K562 (cell line): ENCODE measurements around the gene NOL4L.

Source experiments
- CTCF ChIP-seq, 3 experiments: IDR thresholded peaks in 2 of 3; conservative IDR thresholded peaks in 1 of 3; 2 replicates each; pipeline ENCODE4 v1.5.1; 2011 to 2012; ENCODE audit warnings: low read length in 3 of 3, mild to moderate bottlenecking in 3 of 3, control low read depth in 2 of 3, improper control_type of control experiment in 1 of 3, inconsistent platforms in 1 of 3, low read depth in 1 of 3, mixed read lengths in 1 of 3, moderate library complexity in 1 of 3; ENCODE audit not compliant: insufficient read depth in 2 of 3
- GABPA ChIP-seq: fragments of 200-800 bp; sonication (Bioruptor generic); conservative IDR thresholded peaks from 2 replicates; pipeline ENCODE4 v1.6.1; 2016; ENCODE audit warnings: low read depth, missing genetic modification characterization, missing compliant biosample characterization
- HDAC1 ChIP-seq, 2 experiments: fragments of 450-650 bp; IDR thresholded peaks; 2 replicates each; pipeline ENCODE4 v1.6.1; 2016 to 2017; ENCODE audit warnings: inconsistent platforms in 1 of 2, mild to moderate bottlenecking in 1 of 2, moderate library complexity in 1 of 2
- L3MBTL2 ChIP-seq: fragments of 450-650 bp; IDR thresholded peaks from 2 replicates; pipeline ENCODE4 v1.6.1; 2016; ENCODE audit warnings: mild to moderate bottlenecking, moderate library complexity
- MAFK ChIP-seq: IDR thresholded peaks from 2 replicates; pipeline ENCODE4 v1.6.1; 2011; ENCODE audit warnings: low read length, improper control_type of control experiment
- NCOA1 ChIP-seq: fragments of 450-650 bp; IDR thresholded peaks from 2 replicates; pipeline ENCODE4 v1.6.1; 2016; ENCODE audit warnings: low read depth
- NR2C1 ChIP-seq, 2 experiments: fragments of 450-650 bp; IDR thresholded peaks; 2 replicates each; pipeline ENCODE4 v1.6.1; 2017; ENCODE audit warnings: mild to moderate bottlenecking in 2 of 2, antibody characterized with exemption in 1 of 2, inconsistent platforms in 1 of 2, missing compliant biosample characterization in 1 of 2, missing genetic modification characterization in 1 of 2
- POU5F1 ChIP-seq: fragments of 150-350 bp; IDR thresholded peaks from 2 replicates; pipeline ENCODE4 v1.6.1; 2014; ENCODE audit warnings: borderline replicate concordance, low read length, low read depth, mild to moderate bottlenecking; ENCODE audit not compliant: partially characterized antibody
- YY1 ChIP-seq, 3 experiments: IDR thresholded peaks; 2 replicates each; pipeline ENCODE4 v1.6.1; 2011; ENCODE audit warnings: low read length in 2 of 3, mild to moderate bottlenecking in 2 of 3, moderate library complexity in 2 of 3, borderline replicate concordance in 1 of 3, control low read depth in 1 of 3, low read depth in 1 of 3; ENCODE audit not compliant: insufficient read depth in 3 of 3, insufficient replicate concordance in 2 of 3, control insufficient read depth in 1 of 3, insufficient read length in 1 of 3; ENCODE audit errors: extremely low read depth in 1 of 3
- ZC3H11A ChIP-seq: IDR thresholded peaks from 2 replicates; pipeline ENCODE4 v1.6.1; 2012; ENCODE audit warnings: low read depth, low read length, improper control_type of control experiment
- ZNF121 ChIP-seq: sonication (generic); formaldehyde crosslinking; conservative IDR thresholded peaks from 2 replicates; pipeline ENCODE4 v1.8.0; 2022; ENCODE audit warnings: missing genetic modification reagents
- ZNF311 ChIP-seq: fragments of 250-450 bp; sonication (Bioruptor Pico); IDR thresholded peaks from 2 replicates; pipeline ENCODE4 v1.4.0; 2020; ENCODE audit warnings: mild to moderate bottlenecking, moderate library complexity

DNA sequence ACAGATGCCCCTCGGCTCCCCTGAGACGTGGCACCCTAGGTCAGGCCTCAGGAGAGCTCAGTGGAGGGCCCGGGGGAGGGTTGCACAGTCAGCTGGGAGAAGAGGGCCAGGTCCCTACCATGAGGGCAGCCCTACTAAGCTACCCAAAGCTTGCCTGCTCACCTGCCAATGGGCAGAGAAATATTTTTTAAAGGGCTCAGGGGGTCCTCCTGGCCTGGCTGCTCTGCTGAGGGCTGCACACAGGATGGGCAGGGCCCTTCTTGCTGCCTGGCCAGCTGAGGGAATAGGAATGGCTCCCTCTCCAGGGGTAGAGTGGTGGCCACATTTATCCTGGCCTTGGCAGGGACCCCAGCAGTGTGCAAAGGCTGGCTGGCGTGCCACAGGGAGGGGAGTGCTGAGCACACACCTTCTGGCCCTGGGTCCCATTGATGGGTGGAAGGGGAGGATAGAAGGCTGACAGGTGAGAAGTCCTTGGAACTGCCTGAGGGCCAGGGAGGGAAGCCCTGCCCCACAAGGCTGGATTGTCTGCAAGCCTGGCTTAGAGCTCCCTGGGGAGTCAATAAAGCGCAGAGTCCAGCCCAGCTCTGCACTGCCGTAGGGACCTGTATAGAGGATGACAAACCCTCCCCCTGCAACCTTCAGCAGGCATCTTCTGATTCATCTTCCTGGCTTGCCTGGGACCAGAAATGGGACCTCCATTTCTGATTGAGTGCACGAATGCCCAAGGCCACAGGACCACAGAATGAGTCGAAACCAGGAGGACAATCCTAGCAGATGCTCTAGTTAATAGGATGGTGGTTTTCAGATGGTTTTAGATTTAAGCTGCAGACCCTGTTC is 62.1 kb downstream of the NOL4L start:
- TF ChIP-seq HDAC1 (IDR thresholded peaks at IDR 0.05) (no peak), POU5F1 (no peak), CTCF (IDR thresholded peaks at IDR 0.05 in 2 of 3, conservative IDR thresholded peaks at IDR 0.05 in 1 of 3; ENCODE audit: insufficient read depth in 2 of 3, low read depth in 1 of 3, low read length in 3 of 3) (no peak), YY1 (IDR thresholded peaks at IDR 0.05; ENCODE audit: borderline replicate concordance in 1 of 3, control insufficient read depth in 1 of 3, extremely low read depth in 1 of 3, insufficient read depth in 3 of 3, insufficient read length in 1 of 3, insufficient replicate concordance in 2 of 3, low read depth in 1 of 3, low read length in 2 of 3) (no peak), L3MBTL2 (no peak), GABPA (tag) (no peak), MAFK (no peak), ZNF311 (CRISPR knock-in tag) (no peak), ZC3H11A (no peak), NCOA1 (no peak), ZNF121 (CRISPR knock-in tag) (no peak), NR2C1 (IDR thresholded peaks at IDR 0.05) (no peak), NR2C1 (tag; IDR thresholded peaks at IDR 0.05) (no peak)
